Measurements from ENCODE around the gene LYPD6B.

Gene LYPD6B

DNA sequence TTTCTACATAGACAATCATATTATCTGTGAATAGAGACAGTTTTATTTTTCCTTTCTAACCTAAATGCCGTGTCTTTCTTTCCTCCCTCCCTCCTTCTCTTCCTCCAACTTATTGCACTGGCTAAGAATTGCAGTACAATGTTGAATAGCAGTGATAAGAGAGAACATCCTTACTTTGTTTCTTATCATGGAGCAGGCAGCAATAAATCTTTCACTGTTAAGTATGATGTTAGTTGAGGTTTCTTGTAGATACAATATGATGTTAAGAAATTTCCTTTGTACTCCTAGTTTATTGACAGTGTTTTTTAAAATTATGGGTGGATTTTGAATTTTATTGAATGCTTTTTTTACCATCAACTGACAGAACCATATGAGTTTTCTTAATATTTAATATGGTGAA, 6.0 kb downstream of the LYPD6B start:
- no peak for DNase-seq

DNA sequence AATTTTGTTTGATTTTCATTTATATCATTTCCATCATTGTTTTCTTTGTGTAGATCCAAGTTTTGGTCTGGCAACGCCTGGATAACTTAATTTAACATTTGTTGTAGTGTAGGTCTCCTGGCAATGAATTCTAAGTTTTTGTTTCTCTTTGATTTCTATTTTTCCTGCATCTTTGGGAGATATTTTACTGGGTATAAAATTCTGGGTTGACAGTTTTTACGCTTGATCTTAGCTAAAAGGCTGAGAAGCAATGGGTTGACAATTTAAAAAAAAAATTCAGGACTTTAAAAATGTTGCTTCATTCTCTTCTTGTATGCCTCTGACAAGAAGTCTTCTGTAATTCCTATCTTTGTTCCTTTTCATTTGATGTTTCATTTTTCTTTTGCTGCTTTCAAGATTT, 8.6 kb downstream of the LYPD6B start:
- DNase-seq: no peak

DNA sequence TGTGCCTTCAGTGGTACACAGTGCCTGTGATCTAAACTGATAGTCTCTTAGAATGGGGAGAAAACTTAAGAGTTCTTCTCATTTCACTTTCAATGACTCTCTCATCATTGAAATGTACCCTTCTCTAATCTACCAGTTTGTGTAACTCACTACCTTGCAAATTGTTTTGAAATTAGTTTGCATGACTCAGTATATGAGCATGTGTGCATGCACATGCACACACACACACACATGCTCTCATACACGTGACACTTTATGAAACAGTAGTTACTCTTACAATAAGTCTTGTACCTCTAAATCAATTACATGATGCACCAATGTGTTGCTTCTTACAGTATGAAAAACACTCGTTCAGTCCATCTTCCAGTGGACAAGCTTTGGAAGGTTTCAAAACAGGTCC, 10.6 kb downstream of the LYPD6B start:
- no peak for DNase-seq

DNA sequence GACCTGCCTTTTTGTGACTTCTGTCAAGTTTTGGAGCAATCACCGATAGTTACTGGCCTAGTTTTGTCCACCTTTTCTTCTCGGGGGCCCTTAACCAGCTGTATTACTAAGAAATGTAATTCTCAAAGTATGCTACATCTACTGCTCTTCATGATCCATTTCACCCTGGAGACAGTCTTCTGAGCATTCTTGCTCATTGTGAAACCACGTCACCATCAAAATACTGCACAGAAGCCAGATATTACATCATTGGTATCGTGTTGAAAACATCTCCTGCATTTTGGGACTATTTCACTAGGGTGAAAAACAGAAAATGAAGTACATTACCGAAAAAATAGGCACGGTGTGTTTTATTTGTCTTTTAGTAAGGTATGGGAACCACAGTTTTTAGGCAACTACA, 11.7 kb downstream of the LYPD6B start:
- no peak for DNase-seq

DNA sequence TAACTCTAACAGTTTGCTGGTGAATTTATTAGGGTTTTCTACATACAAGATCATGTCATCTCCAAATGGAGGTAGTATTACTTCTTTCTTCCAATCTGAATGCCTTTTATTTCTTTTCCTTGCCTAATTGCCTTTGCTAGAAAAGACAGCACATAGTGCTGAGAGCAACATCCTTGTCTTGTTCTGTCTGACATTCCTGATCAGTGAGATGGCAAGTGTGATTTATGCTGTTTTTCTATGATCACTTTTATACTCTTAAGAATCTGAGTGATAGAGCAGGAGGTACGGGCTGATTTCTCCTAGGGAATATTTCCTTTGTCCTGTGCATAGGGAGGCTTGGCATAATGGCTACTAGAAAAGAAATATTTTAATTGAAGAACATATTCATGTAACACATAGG, 17.3 kb downstream of the LYPD6B start:
- DNase-seq: no peak

DNA sequence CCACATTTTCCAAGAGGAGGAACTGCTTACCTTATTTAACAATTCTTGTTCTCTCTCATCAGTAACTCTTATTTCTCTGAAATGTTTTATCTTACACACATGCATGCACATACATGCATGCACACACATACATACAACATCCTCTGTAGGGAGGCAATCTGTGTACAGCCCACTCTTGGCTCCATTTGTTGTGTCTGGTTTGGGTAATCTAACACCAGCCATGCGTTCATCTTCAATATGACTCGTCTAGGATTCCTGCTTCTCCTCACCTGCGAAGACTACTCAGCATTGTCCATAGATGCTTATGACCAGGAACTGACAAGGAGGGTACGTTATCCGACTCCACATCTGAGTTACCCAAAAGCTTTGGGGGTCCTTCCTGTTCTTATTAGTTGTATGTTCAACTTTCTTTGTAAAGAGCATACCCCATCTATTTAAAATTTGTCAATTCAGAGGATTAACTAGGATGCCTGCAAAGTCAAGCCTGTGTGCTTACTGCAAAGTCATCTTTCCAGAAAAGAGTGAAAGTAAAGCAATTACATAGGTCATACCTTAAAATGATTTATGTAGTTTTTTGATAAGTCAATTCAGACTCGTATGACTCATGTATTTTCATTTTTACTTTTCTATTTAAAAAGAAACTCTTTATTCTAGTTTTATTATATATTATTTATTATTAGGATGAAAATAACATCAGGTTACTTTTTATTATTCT, 18.2 kb downstream of the LYPD6B start:
- no peak for DNase-seq

DNA sequence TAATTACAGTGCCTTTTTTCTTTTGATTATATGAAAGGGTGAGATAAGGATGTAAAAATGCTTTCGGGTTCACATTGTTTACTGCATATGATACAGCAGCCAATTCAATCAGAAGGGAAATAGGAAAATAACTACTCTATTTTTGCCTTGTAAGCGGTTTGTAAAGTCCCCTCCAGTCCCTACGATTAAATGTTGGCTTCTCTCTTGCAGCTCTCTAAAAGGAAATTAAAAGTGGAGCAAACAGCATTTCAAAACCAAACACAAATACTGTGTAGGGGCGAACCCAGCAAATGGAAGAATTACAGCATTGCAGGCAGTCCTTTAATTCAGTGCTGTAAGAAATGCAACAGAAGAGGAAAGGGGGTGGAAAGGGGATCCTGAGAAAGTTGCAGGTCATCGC, 18.9 kb downstream of the LYPD6B start:
- DNase-seq: no peak

DNA sequence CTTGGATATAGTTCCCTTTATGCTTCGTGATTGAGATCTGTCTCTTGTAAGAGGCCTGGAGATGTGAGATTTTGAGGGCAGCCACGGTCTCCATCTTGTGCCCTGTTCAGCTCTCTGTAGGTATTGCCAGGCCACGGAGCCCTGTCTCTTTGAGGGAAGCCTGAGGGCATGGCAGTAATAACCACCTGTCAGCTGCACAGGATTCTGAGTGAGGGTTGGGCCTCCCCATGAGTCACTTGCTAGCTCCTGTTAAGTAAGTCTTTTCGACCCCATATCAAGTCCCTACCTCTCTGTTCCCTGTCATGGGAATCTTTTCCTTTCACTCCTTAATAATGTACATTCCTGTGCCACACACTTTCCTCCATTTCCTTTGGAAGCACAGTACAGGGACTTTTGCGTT, 20.4 kb downstream of the LYPD6B start:
- DNase-seq: no peak

DNA sequence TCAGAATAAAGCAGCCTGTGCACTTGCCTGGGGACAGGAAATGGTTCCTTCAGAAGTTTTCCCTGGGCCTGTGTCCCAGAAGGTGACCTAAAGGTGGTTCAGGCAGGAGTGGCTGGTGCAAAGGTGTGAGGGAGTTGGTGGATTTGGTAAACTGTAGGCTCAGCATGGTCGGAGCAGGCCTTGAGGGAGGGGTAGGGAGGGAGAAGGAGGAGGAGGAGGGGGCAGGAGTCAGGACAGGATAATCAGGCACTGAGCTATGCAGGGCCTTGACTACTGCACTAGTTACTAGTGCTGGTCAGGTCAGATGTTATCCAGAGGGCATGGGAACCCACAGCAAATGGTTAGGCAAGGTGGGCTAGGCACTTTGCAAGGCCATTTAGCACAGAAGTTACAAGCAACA, 21.3 kb downstream of the LYPD6B start:
- no peak for DNase-seq

DNA sequence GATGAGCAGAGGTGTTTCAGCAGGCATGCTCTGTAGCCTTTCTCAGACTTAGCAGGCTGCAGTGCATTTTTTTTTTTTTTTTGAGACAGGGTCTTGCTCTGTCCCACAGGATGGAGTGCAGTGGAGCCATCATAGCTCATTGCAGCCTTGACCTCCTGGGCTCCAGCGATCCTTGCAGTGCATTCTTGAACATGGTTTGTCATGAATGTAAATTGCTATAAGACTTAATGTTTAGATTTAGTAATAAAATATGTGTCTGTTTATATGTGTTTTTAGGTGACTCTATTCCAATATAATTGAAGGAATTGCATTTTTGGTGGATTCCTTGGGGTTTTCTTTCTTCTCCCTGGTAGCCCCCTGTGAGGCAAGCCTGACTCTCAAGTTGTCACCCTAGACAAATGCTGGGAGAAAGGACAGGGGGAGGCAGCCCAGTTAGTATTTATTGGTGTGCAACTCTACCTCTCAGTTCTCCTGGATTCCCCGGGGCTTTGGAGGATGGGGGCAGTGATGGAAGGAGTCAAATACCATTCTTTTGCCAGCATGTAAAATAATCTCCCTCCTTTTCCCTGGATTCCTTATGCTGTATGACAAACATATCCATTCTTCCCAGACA, 22.7 kb downstream of the LYPD6B start:
- no peak for DNase-seq

DNA sequence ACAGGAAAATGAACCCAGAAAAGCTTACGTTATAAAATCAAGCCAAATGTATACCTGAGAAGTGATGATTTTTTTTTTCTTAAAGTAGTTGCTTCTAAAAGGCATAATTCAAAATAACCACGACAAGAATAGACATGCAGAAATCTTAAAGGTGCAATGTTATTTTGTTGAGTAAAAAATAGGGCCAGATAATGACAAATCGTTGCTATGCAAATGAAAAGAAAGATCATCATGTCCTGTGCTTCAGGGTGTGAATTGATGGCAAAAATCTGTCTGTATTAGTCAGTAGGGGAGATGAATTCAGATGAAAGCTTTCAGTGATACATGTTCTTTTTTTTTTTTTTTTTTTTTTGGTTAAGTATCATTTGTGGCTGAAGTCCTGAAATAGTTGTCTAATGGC, 24.0 kb downstream of the LYPD6B start:
- no peak for DNase-seq

DNA sequence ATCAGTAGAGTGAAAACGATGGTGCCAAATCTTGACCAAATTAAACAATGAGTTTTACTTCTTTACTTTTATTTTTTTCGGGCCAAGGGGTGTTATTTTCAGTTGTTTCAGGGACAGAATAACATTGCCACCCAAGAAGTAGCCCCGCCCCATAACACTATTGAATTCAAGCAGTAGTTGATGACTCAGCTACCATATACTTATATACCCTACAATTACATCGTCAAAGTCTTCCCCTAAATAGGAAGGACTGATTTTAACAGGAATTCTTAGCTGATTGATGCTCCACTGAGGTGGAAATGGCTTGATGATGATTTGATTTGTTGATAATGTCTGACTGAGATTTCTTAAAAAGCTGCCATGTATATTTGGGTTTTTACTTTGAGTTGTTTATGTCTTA, 24.7 kb downstream of the LYPD6B start:
- DNase-seq: no peak

DNA sequence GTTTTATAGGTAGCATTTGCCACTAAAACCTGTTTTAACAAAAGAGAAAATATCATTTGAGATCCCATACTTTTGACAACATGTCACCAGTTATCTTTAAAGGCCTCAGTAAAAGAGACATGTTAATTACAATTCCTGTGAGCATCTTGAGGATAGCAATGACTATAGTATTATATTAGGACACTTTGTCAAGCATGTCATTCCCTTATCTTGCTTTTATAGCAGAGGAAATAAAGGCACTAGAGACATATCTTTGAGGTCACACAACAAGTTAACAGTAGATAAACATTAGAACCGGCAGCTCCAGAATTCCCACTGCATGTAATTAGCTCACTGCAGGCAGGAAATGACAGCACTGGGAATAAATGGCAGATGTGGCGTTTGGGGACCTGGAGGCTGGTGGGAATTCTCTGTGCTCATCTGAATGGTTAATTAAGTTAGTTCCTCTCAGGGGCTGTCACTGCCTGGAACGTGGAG, 25.9 kb downstream of the LYPD6B start:
- no peak for DNase-seq

DNA sequence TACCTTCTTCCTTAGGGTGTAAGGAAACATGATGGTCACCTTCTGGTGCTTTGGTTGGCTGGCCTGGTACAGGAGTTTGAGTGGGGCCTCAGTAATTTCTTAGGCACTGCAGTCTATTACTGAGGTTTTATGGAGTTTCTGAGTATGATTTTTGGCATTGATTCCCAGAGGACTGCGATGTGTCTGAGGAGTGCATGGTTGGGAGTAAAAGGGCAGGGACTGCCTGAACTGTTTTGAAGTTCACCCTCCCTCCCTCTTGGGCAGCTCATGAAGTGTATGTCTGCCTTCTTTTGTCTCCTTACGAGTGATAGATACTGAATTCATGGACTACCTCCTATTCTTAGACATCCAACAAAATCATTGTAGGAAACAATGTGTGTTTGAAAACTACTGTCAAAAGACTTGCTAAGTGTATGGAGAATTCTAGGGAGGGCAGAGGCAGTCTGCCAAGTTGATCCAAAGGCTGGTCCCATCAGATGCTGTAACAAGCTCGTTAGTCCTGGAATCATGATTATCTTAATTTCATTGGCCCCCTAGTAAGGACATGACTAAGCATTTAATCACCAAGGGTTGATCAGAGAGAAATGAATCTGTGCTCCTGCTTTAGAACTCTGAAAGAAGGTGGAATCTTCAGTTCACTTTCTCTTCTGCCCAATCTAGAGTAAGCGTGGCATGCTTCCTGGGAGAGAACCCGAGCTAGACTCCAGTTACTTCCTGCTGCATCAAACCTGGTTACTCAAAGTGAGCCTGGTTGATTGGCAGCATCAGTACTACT, 26.5 kb downstream of the LYPD6B start:
- DNase-seq: no peak

DNA sequence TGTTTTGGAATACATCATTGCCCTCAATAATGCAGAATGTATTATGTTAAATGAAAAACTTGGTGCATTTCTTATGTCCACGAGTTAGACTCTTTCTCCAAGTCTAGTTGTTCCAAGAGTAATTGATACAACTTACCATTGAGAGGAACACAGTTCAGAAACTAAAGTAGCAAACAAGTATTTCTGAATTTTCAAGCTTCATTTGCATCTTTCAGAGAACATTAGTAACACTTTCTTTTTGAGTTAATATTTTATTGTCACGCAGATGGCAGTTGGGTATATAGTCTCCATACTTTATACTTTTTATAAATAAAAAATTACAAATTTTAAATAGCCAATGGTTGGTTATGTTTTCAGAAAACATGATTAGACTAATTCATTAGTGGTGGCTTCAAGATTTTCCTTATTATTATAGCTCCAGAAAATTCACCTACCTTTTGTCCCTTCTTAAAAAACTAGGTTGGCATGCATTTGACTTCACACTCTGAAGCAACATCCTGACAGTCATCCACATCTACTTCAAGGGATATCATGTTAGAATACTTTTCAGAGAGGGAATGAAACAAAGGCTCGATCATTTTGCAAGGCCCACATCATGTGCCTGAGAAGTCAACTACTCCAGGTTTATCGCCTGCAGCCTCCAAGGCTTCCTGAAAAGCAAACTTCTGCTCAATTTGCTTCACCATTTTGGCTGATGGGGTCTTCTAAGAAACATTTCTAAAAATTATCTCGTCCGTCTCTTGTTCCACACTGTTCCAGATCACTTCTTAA, 29.9 kb downstream of the LYPD6B start:
- no peak for DNase-seq

DNA sequence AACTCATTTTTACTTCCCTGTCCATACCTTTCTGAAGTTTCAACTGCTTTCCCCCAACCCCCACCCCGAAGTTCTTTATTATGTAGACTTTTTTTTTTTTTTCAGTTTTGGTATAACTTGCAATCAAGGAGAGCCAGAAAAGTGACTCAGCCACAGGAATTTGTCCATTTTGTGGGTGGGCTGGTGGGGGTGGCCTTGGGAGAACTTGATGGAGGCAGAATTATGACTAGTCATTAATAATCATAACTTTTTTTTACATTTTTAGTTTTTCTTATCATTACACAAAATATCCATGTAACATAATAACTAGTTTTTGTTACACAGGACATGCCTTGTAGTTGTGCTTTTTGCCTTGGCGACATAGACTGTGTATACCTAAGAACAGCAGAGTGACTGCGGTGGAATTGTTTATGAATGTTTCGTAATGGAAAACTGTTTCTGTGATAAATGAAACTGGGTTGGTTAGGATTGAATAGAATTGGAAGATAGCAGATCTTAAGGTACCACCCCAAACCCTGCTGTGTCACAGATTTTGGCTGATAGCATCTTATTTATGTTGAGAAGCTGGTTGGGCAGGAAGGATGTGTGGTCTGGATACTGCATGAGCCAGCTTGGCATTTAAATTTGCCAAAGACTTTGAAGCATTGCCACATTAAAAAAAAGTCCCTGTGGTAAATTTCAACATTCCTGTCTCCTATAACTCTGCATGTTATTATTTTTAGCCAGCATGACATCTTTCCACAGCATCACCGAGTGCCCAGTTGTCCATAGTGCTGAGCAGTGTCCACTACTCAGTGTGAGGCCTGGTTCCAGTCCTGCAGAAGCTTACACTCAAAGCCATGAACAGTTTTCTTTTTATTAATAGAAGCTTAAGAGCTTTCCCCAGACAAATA, 30.7 kb downstream of the LYPD6B start:
- no peak for DNase-seq

DNA sequence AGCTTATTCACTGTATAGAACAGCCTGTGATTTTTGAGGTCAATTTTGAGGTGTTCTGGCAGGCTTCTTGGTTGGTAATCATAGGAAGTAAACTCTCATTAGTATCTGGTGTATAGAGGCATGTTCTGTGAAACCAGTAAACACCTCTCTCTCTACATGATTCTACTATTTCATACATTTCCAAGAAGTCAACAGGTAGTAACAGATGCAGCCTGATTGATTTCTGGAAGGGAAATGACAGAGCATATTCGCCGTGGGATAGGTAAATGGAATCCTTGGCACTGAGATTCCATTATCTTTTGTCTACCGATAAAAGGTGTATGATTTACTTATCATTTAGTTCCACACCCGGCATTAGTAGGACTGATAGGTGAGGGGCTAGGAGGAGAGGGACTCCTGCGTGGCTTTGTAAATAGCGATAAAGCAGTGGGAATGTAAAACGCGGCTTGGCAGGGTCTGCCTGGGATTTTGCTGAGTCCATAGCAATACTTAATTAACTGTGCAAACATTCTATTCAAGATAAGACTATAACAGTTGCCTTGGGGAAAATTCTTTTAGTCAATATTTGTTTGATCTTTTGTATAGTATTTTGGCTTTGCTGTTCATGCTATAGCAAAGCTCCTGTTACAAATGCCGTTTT, 32.3 kb downstream of the LYPD6B start:
- DNase-seq: peak; percentile 20 to 37

DNA sequence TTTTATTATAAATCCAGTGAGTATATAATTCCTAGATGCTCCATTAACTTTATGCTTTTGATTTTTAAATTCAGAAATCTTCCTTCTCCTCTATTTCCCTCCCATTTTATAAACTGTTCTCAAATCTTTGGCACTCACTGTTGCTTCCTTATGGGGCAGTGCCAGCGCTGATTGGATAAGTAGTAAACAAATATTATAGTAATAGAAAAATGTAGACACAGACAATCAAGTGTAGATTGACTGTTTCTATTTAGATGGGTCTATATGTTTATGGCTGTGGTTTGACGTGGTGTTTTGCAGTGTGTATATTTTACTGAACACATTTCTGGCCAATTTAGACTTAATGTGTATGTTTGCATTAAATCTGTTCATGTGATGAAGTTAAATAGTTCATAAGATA, 36.6 kb downstream of the LYPD6B start:
- DNase-seq: no peak

DNA sequence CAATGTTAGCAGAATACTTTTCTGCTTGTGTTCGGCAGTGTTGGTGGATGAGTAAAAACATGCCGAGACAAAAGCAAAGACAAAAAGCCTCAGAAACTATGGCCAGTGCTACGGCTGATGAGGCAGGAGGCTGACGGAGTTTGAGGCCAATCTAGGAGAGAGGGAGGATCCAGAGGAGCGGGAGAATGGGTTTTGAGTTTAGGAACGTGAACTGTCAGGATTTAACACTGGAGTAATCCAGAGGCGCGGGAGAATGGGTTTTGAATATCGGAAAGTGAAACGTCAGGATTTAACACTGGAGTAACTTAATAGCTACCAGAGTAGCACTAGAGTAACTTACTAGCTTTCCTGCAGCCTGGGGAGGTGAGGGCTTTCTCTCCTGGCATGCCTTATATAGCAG, 37.4 kb downstream of the LYPD6B start:
- no peak for DNase-seq

DNA sequence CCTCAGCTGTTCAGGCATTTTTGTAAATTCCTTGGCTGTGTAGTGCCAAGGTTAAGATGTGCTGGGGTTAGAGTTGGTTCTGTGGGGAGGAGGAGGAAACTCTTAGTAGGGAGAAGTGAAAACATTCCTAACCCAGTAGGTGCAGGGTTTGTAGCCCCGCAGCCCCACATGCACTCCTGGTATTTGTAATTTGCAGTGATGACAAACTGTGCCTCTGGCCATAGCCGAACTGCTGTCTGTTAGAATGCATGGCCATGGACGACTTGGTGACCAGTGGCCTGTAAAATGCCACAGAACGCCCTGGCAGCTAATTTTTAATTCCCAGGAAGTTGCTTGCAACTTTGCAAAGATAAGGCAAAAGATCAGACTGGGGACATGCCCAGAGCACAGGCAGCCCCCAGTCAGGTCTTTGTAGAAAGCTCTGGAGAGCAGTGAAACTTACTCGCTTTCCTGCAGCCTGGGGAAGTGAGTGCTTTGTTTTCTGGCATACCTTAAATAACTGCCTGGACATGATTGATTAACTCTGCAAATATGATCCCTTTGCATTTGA, 38.4 kb downstream of the LYPD6B start:
- DNase-seq: no peak

DNA sequence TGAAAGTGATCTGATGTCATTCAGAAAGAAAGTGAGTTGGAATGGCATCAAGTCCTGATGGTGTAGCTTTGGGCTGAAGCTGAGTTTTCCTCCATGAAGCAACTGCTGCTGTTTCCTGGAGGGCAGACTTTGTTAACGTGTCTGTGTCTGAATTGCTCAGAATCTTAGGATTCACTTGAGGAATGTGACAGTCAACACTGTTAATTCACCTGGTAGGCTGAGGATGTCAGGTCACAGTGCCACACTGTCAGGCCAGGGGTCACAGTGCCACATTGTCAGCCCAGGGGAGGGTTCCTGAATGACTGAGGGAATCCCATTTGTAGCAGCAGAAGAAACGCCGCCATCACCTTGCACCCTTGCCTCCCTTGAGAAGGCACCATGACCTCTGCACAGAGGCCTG, 39.4 kb downstream of the LYPD6B start:
- no peak for DNase-seq
